Type B pancreatic cell (in vitro differentiated cells): ENCODE measurements around the gene DGKI. TPM values are rescaled to one million over a fixed set of nuclear protein-coding genes. Genes with fewer than 3 reads are reported as not detected.

Source experiments
- DNase-seq: peaks from one replicate; pipeline ENCODE4 v3.0.0; 2021; ENCODE audit warnings: mixed read lengths; ENCODE audit not compliant: unreplicated experiment; ENCODE audit errors: extremely low spot score
- H3K27ac Mint-ChIP-seq: 2 replicates; pipeline ENCODE4 v1.8.0; 2021; ENCODE audit warnings: mild to moderate bottlenecking, mixed read lengths
- H3K27me3 Mint-ChIP-seq: 2 replicates; pipeline ENCODE4 v1.8.0; 2021; ENCODE audit warnings: mixed read lengths
- H3K36me3 Mint-ChIP-seq: 2 replicates; pipeline ENCODE4 v1.8.0; 2021; ENCODE audit warnings: mixed read lengths
- H3K4me1 Mint-ChIP-seq: one replicate; pipeline ENCODE4 v1.8.0; 2021; ENCODE audit warnings: mixed read lengths; ENCODE audit not compliant: unreplicated experiment
- H3K4me3 Mint-ChIP-seq: 2 replicates; pipeline ENCODE4 v1.8.0; 2021; ENCODE audit warnings: mild to moderate bottlenecking, mixed read lengths
- H3K9me3 Mint-ChIP-seq: 2 replicates; pipeline ENCODE4 v1.8.0; 2021; ENCODE audit warnings: mixed read lengths
- total RNA-seq: library from RNA; stranded (reverse); gene quantifications from 2 replicates; pipeline ENCODE4 v1.2.1, GENCODE V29; 2021; ENCODE audit warnings: low replicate concordance
- TF ChIP-seq, protein P1 (sequence below): fragments of 200-600 bp; sonication (generic); conservative IDR thresholded peaks from 2 replicates; pipeline ENCODE4 v1.5.0; 2021; ENCODE audit warnings: antibody characterized with exemption, mild to moderate bottlenecking

The DGKI gene
- total RNA-seq, 1 donor from 2014 or later = 2.8 TPM

DNA sequence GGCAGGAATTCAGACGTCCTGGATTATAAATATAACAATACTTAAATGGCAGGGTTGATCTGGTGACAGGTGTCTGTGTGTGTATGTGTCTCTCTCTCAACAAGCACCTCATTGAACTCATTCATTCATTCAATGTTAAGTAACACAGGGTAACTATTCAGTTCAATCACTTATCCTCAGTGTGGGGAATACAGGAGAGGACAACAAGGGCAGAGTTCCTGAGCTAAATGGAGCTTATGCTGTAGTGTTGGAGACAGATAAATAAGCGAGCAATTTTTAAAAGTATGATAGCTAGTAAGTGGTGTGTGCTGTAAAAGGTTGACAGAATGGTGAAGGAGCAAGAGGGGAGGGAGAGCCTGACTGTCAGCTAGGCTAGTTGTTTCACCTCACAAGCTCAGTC lies 178.4 kb downstream of the DGKI start:
- Mint-ChIP-seq H3K9me3 (no peaks in the 10 kb centered on the region), H3K4me1 (no peaks in the 10 kb centered on the region), H3K27me3 (peaks cover 35% of the 10 kb centered on the region), H3K4me3 (no peak overlapping the region), H3K36me3 (no peaks in the 10 kb centered on the region), H3K27ac (no peak overlapping the region)
- TF ChIP-seq, protein P1, sequence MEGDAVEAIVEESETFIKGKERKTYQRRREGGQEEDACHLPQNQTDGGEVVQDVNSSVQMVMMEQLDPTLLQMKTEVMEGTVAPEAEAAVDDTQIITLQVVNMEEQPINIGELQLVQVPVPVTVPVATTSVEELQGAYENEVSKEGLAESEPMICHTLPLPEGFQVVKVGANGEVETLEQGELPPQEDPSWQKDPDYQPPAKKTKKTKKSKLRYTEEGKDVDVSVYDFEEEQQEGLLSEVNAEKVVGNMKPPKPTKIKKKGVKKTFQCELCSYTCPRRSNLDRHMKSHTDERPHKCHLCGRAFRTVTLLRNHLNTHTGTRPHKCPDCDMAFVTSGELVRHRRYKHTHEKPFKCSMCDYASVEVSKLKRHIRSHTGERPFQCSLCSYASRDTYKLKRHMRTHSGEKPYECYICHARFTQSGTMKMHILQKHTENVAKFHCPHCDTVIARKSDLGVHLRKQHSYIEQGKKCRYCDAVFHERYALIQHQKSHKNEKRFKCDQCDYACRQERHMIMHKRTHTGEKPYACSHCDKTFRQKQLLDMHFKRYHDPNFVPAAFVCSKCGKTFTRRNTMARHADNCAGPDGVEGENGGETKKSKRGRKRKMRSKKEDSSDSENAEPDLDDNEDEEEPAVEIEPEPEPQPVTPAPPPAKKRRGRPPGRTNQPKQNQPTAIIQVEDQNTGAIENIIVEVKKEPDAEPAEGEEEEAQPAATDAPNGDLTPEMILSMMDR = no peak
- no peak for DNase-seq

DNA sequence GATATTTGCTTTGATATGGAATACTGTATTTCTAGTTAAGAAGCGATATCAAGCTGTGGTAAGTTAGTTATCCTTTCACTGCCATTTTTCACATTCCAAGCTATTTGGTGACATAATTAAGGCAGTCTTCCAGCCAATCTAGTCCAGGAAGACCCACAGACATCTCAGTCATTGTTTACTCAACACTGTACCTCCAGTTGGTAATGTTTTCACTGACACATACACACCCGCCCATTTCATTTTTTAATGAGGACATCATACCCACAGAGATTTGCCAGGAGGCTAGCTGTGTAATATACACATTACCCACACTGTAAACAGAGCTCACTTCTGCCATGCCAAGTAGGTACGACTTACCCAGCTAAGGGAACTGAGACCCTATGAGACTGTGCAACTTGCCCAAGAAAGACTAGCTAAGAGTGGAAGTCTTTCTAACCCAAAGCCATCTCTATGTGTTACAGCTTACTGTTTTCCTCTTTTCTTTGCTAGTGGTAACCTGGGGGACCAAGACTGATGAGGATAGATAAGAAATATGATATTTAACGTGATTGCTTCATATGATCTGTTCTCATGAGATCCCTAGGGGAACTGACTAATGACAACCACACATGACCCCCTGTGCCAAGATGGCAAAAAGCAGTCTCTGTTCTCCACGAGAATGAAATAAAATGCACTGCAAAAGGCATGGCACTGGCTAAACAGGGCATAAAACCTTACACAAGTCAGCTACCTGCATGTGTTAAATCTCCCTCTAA lies 179.0 kb downstream of the DGKI start:
- Mint-ChIP-seq H3K27me3 (peaks cover 35% of the 10 kb centered on the region), H3K9me3 (no peaks in the 10 kb centered on the region), H3K4me3 (no peak overlapping the region), H3K27ac (no peak overlapping the region), H3K4me1 (no peaks in the 10 kb centered on the region), H3K36me3 (no peaks in the 10 kb centered on the region)
- TF ChIP-seq, protein P1 = no peak
- no peak for DNase-seq

DNA sequence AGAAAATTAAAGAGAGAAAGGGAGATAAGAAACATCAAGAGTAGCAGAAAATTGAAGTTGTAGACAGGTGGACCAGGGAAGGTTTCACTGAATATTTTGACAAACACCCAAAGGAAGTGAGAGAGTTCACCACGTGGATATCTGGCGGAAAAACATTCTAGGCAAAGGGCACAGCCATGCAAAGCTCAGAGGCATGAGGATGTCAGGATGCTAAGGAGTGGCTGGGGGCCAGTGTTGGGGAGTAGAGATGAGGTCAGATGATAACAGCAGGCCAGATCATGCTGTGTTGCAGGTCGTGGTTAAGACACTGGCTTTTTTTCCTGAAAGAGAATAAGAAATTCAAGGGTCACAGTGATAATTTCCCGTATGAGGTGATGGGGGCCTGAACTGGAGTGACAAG lies 181.9 kb downstream of the DGKI start:
- Mint-ChIP-seq H3K27me3 (peaks cover 25% of the 10 kb centered on the region), H3K4me3 (no peak overlapping the region), H3K9me3 (no peaks in the 10 kb centered on the region), H3K36me3 (no peaks in the 10 kb centered on the region), H3K27ac (no peak overlapping the region), H3K4me1 (no peaks in the 10 kb centered on the region)
- DNase-seq = no peak
- TF ChIP-seq, protein P1 = no peak

DNA sequence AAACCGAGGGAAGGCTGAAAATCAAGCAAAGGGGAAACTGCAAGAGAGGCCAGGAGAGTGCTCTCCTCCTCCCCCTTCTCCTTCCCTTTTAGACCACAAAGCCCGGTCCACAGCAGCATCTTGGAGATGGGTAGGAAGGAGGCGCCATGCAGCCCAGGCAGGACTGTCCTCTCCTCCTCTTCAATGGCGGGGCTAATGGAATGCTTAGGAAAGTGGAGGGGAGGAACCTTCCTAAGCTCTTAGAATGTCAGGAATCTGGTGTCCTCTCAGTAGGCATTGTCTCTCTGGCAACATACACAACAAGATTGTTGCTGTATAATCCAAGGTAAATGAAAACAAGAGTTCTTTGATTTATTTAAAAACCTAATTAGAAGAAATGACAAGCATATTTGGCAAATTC lies 185.1 kb downstream of the DGKI start:
- TF ChIP-seq, protein P1 = no peak
- no peaks in the 10 kb centered on the region for H3K9me3 Mint-ChIP-seq

DNA sequence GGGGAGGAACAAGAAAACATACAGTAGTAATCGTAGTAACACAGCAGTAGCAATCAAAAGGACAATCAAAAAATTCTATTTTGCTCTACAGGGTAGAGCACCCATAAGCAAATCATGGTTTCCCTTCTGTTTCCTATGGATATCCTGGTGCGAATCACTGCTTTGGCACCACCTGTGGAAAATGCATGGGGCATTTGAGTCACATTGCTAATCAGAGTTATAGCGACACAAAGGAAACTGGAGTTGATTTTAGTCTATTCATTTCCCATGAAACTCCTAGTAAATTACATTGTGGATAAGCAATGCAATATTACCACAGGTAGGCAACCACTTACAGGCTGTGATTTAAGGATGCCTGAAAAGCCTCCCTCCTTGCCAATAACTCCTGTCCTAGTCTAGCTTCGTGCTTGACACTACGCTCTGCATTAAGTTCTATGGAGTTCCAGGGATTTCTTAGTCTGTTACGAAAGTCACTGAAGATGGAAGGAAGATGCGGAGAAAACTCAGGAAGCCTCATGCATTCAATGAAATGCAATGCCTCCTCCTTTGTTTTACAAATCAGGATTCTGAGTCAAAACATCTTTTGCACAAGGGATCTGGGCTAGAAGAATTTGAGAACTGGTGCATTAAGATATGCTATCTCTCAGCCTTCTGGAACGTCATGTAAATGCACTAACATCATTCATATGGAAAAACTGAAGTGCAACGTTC lies 188.4 kb downstream of the DGKI start:
- TF ChIP-seq, protein P1 = no peak

More for the DNA sequence above, 185.1 kb downstream of the DGKI start:
- no peak for DNase-seq
- H3K4me1 Mint-ChIP-seq = no peaks in the 10 kb centered on the region
- no peak overlapping the region for H3K4me3 Mint-ChIP-seq
- H3K27me3 Mint-ChIP-seq = peaks cover 25% of the 10 kb centered on the region
- no peak overlapping the region for H3K27ac Mint-ChIP-seq
- no peaks in the 10 kb centered on the region for H3K36me3 Mint-ChIP-seq

More for the DNA sequence above, 188.4 kb downstream of the DGKI start:
- Mint-ChIP-seq H3K4me1 (peaks cover 5% of the 10 kb centered on the region), H3K9me3 (no peaks in the 10 kb centered on the region), H3K4me3 (no peak overlapping the region), H3K27me3 (peaks cover 18% of the 10 kb centered on the region), H3K27ac (no peak overlapping the region), H3K36me3 (no peaks in the 10 kb centered on the region)
- no peak for DNase-seq
